HCT116 (cell line): ENCODE data around the gene FRS2. TPM values are rescaled to one million over a fixed set of nuclear protein-coding genes. Genes with fewer than 3 reads are reported as not detected.

Experiments
- ATAC-seq: fragments of 200-7000 bp; cut with Tn5 transposase; 2 replicates; pipeline ENCODE4 v1.9.1; 2020; ENCODE audit warnings: mild to moderate bottlenecking, moderate library complexity
- BruUV-seq: library from RNA; stranded (reverse); fragments of 400-500 nt; replicated peaks from 2 replicates; lab custom pipeline; 2021; lab: Mats Ljungman, UMichigan
- CTCF ChIA-PET: fragments of 300-600 bp; sonication (Branson Sonifier 250); formaldehyde crosslinking; loops from one replicate; lab custom pipeline; 2021; ENCODE audit warnings: antibody characterized with exemption; lab: Charles Lee
- POLR2A ChIA-PET: fragments of 300-600, 350-600 bp; sonication (Branson Sonifier 250); formaldehyde crosslinking; loops from one replicate; lab custom pipeline; 2021; ENCODE audit warnings: antibody characterized with exemption; lab: Charles Lee
- RAD21 ChIA-PET, 2 experiments: fragments of 300-600 bp; sonication (Branson Sonifier 250); formaldehyde crosslinking; loops; one replicate each; lab custom pipeline; 2023; ENCODE audit warnings: low total read pairs in 2 of 2; ENCODE audit not compliant: uncharacterized antibody in 2 of 2, unreplicated experiment in 2 of 2, low non-redundant PET in 1 of 2; lab: Charles Lee
- DNase-seq: peaks from one replicate; pipeline ENCODE4 v3.0.0-alpha.2; 2010; ENCODE audit warnings: low read depth, low spot score
- H2AFZ ChIP-seq: fragments of 200-600 bp; shearing (Covaris generic), sonication (generic); 2 replicates; pipeline ENCODE4 v1.6.1; 2017; ENCODE audit warnings: low read depth, mixed run types, mixed read lengths, antibody characterized with exemption, low read length; ENCODE audit not compliant: poor library complexity, severe bottlenecking
- H3K27ac ChIP-seq: 2 replicates; pipeline ENCODE4 v1.5.1; 2012; ENCODE audit warnings: low read depth, low read length
- H3K27me3 ChIP-seq: fragments of 200-600 bp; sonication (generic); 2 replicates; pipeline ENCODE4 v1.6.1; 2016; ENCODE audit warnings: mixed run types, low read length, mixed read lengths; ENCODE audit not compliant: insufficient read depth
- H3K36me3 ChIP-seq, 2 experiments: fragments of 200-500 bp in 1 of 2; fragments of 200-600 bp in 1 of 2; sonication (Bioruptor generic) in 1 of 2; sonication (generic) in 1 of 2; 2 replicates each; pipeline versions ENCODE4 v1.5.1 to v1.6.1; 2014 to 2016; ENCODE audit warnings: low read length in 2 of 2, inconsistent platforms in 1 of 2, mixed read lengths in 1 of 2, mixed run types in 1 of 2; ENCODE audit not compliant: insufficient read depth in 2 of 2, control insufficient read depth in 1 of 2
- H3K4me1 ChIP-seq, 2 experiments: fragments of 200-600 bp in 1 of 2; sonication (generic) in 1 of 2; 2 replicates each; pipeline versions ENCODE4 v1.5.1 to v1.6.1; 2012 to 2017; ENCODE audit warnings: low read length in 2 of 2, inconsistent platforms in 1 of 2, mild to moderate bottlenecking in 1 of 2, mixed read lengths in 1 of 2, mixed run types in 1 of 2, moderate library complexity in 1 of 2; ENCODE audit not compliant: insufficient read depth in 2 of 2, control insufficient read depth in 1 of 2
- H3K4me2 ChIP-seq: fragments of 200-600 bp; sonication (generic); 2 replicates; pipeline ENCODE4 v1.6.1; 2017; ENCODE audit warnings: mixed run types, low read length, mixed read lengths
- H3K4me3 ChIP-seq, 2 experiments: fragments of 200-600 bp in 1 of 2; sonication (generic) in 1 of 2; replicated peaks in 1 of 2; 2 replicates each; pipeline ENCODE4 v1.5.1; 2011 to 2016; ENCODE audit warnings: low read length in 2 of 2, control low read depth in 1 of 2, low read depth in 1 of 2, mild to moderate bottlenecking in 1 of 2, mixed read lengths in 1 of 2, mixed run types in 1 of 2
- H3K79me2 ChIP-seq: fragments of 200-600 bp; sonication (generic); 2 replicates; pipeline ENCODE4 v1.6.1; 2017; ENCODE audit warnings: mild to moderate bottlenecking, mixed run types, low read length, moderate library complexity, mixed read lengths; ENCODE audit not compliant: insufficient read depth
- H3K9ac ChIP-seq: fragments of 200-600 bp; sonication (generic); 2 replicates; pipeline ENCODE4 v1.6.1; 2016; ENCODE audit warnings: low read length, mixed read lengths
- H3K9me2 ChIP-seq: fragments of 200-600 bp; sonication (generic), shearing (Covaris generic); 2 replicates; pipeline ENCODE4 v1.6.1; 2017; ENCODE audit warnings: mixed run types, mild to moderate bottlenecking, moderate library complexity; ENCODE audit not compliant: insufficient read depth
- H3K9me3 ChIP-seq, 2 experiments: fragments of 200-500 bp in 1 of 2; fragments of 200-600 bp in 1 of 2; sonication (Bioruptor generic) in 1 of 2; sonication (generic) in 1 of 2; 2 replicates each; pipeline ENCODE4 v1.6.1; 2014 to 2017; ENCODE audit warnings: low read length in 2 of 2, mixed read lengths in 2 of 2, inconsistent platforms in 1 of 2, low read depth in 1 of 2, mild to moderate bottlenecking in 1 of 2, mixed run types in 1 of 2, moderate library complexity in 1 of 2; ENCODE audit not compliant: control insufficient read depth in 1 of 2, insufficient read depth in 1 of 2
- H4K20me1 ChIP-seq: fragments of 200-600 bp; sonication (generic), shearing (Covaris generic); 2 replicates; pipeline ENCODE4 v1.6.1; 2017; ENCODE audit warnings: mixed run types, mild to moderate bottlenecking, moderate library complexity; ENCODE audit not compliant: insufficient read depth
- CEBPB ChIP-seq: IDR thresholded peaks from 2 replicates; pipeline ENCODE4 v1.6.1; 2012; ENCODE audit warnings: low read depth
- EGR1 ChIP-seq: IDR thresholded peaks from 2 replicates; pipeline ENCODE4 v1.6.1; 2012; ENCODE audit warnings: low read depth
- ELF1 ChIP-seq: IDR thresholded peaks from 2 replicates; pipeline ENCODE4 v1.6.1; 2012; ENCODE audit warnings: low read depth, borderline replicate concordance
- EZH2 ChIP-seq: fragments of 200-600 bp; sonication (generic); IDR thresholded peaks from 2 replicates; pipeline ENCODE4 v1.6.1; 2017; ENCODE audit warnings: antibody characterized with exemption, mixed run types
- EZH2phosphoT487 ChIP-seq: fragments of 200-600 bp; IDR thresholded peaks from 2 replicates; pipeline ENCODE4 v1.6.1; 2018; ENCODE audit warnings: antibody characterized with exemption, borderline replicate concordance
- FOSL1 ChIP-seq: IDR thresholded peaks from 2 replicates; pipeline ENCODE4 v1.6.1; 2012; ENCODE audit warnings: low read depth
- POLR2AphosphoS5 ChIP-seq: IDR thresholded peaks from 2 replicates; pipeline ENCODE4 v1.6.1; 2011; ENCODE audit warnings: mild to moderate bottlenecking, low read depth, low read length, moderate library complexity
- RAD21 ChIP-seq: IDR thresholded peaks from 2 replicates; pipeline ENCODE4 v1.6.1; 2012; ENCODE audit warnings: low read depth, mild to moderate bottlenecking
- SIN3A ChIP-seq: IDR thresholded peaks from 2 replicates; pipeline ENCODE4 v1.6.1; 2012; ENCODE audit warnings: low read depth
- SRF ChIP-seq: IDR thresholded peaks from 2 replicates; pipeline ENCODE4 v1.6.1; 2012; ENCODE audit warnings: low read depth
- YY1 ChIP-seq: IDR thresholded peaks from 2 replicates; pipeline ENCODE4 v1.6.1; 2011; ENCODE audit warnings: low read length, low read depth, moderate library complexity, mild to moderate bottlenecking; ENCODE audit not compliant: insufficient replicate concordance; ENCODE audit errors: extremely low read depth
- ZNF274 ChIP-seq: fragments of 200-500 bp; sonication (Bioruptor generic); IDR thresholded peaks from 2 replicates; pipeline ENCODE4 v1.6.1; 2014; ENCODE audit warnings: mild to moderate bottlenecking, low read depth, low read length, inconsistent platforms
- intact Hi-C: fragments of 100-400 bp; cut with micrococcal nuclease; formaldehyde crosslinking; loops from 2 replicates; pipeline ENCODE4 v1.10.0; 2022
- total RNA-seq: library from RNA; stranded (reverse); gene quantifications from one replicate; pipeline ENCODE4 v1.2.1, GENCODE V29; 2021; ENCODE audit not compliant: unreplicated experiment

Gene FRS2
- total RNA-seq, 1 experiment from 2014 or later: 14.7 TPM

- no TSS peak for BruUV-seq
- ChIA-PET POLR2A (interaction anchor here (0.7 kb wide), 1 partner anchor 262 kb away, joined by 3 read pairs; no protein-coding TSS in a partner anchor), RAD21 (no interaction called here), CTCF (no interaction called here)
- H3K27ac ChIP-seq: no peak overlapping the region
- H3K9me3 ChIP-seq: no peaks in the 10 kb centered on the region; a peak in 1 of 4 replicates
- DNase-seq: no peak
- H3K4me3 ChIP-seq: no peak overlapping the region
- no peak for TF ChIP-seq ZNF274
- TF ChIP-seq POLR2AphosphoS5: no peak
- TF ChIP-seq EZH2phosphoT487: no peak
- TF ChIP-seq ELF1: no peak
- no peak for TF ChIP-seq SRF
- no peak for TF ChIP-seq SIN3A
- TF ChIP-seq YY1: no peak
- no peak for TF ChIP-seq EZH2
- TF ChIP-seq RAD21: no peak
- no peak for ATAC-seq
- no peaks in the 10 kb centered on the region for H4K20me1 ChIP-seq
- no peak overlapping the region for H3K9ac ChIP-seq
- H3K36me3 ChIP-seq: no peaks in the 10 kb centered on the region
- no peaks in the 10 kb centered on the region for H3K4me1 ChIP-seq
- H3K27me3 ChIP-seq: no peaks in the 10 kb centered on the region
- intact Hi-C loops: no loop called here
- H2AFZ ChIP-seq: no peak overlapping the region
- no peaks in the 10 kb centered on the region for H3K9me2 ChIP-seq
- no peak overlapping the region for H3K4me2 ChIP-seq
- peaks cover 93% of the 10 kb centered on the region for H3K79me2 ChIP-seq
These were observed 10.9 kb downstream of the FRS2 start for GRCh38 chr12:69481133-69481532.

DNA sequence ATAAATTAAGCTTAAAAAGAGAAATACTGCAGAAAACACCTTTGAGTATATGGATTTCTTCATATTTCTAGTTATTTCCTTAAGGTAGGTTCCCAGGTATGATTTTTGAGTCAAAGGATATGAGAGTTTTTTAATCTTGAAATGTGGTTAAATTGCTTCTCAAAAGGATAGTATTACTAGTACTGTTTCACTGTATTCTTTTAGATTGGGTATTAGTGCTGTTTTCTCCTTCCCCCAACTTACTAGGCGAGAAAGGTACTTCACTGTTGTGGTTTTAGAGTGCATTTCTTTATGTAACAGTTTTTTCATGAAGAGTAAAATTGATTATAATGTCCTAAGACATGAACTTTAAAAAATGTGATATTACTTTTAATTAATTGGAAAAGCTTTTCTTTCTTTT is 13.5 kb downstream of the FRS2 start:
- no peak overlapping the region for H3K27ac ChIP-seq
- H3K4me1 ChIP-seq: no peaks in the 10 kb centered on the region
- H3K9ac ChIP-seq: no peak overlapping the region
- ATAC-seq (no peak), DNase-seq (no peak)
- peaks cover 0 to 4% of the 10 kb centered on the region in 2 experiments; a peak in 1 of 4 replicates for H3K9me3 ChIP-seq
- no peak overlapping the region for H2AFZ ChIP-seq
- no peaks in the 10 kb centered on the region for H3K9me2 ChIP-seq
- H3K79me2 ChIP-seq: peaks cover 96% of the 10 kb centered on the region
- no peak for TF ChIP-seq ELF1
- TF ChIP-seq CEBPB: no peak
- no peak for TF ChIP-seq POLR2AphosphoS5
- no peak for TF ChIP-seq RAD21
- no peak for TF ChIP-seq EZH2phosphoT487
- no peak for TF ChIP-seq EGR1
- TF ChIP-seq FOSL1: no peak
- TF ChIP-seq SIN3A: no peak
- no peak for TF ChIP-seq ZNF274
- no peak overlapping the region for H3K4me3 ChIP-seq
- ChIA-PET POLR2A (no interaction called here), CTCF (no interaction called here), RAD21 (no interaction called here)
- H4K20me1 ChIP-seq: no peaks in the 10 kb centered on the region
- H3K36me3 ChIP-seq: peaks cover 0 to 12% of the 10 kb centered on the region in 2 experiments; a peak in 1 of 4 replicates
- H3K4me2 ChIP-seq: no peak overlapping the region
- no TSS peak for BruUV-seq
- intact Hi-C loops: no loop called here
- H3K27me3 ChIP-seq: no peaks in the 10 kb centered on the region
